Stimulated activated CD4-positive, alpha-beta T cell treated with anti-CD3 and anti-CD28 coated beads, Interleukin-4, amount 100 ng/mL, for 48 hours (primary cell): ENCODE measurements around the gene UGP2.
"Not testable (repeated sequence)": the region's sequence is repeated elsewhere in the genome, so short reads cannot be mapped to it uniquely, and the experiment has no call there.

Source experiments
- DNase-seq, 2 donors: peaks; one replicate each; pipeline ENCODE4 v3.0.0-alpha.2; 2020; ENCODE audit warnings: low read depth in 2 of 2

UGP2 gene

GRCh38 chr2:63893163-63893562 is 51.5 kb downstream of the UGP2 start:
- no peak for DNase-seq

- no peak for DNase-seq
These were observed 52.5 kb downstream of the UGP2 start for GRCh38 chr2:63894167-63894566.

- no peak for DNase-seq
These were observed 57.1 kb downstream of the UGP2 start for GRCh38 chr2:63898839-63899238.

- no peak for DNase-seq
These were observed 57.9 kb downstream of the UGP2 start for GRCh38 chr2:63899639-63900038.

- no peak for DNase-seq
These were observed 60.5 kb downstream of the UGP2 start for GRCh38 chr2:63902149-63902548.

- DNase-seq: no peak
These were observed 61.3 kb downstream of the UGP2 start for GRCh38 chr2:63903003-63903402.

GRCh38 chr2:63914311-63914710 is 72.6 kb downstream of the UGP2 start:
- DNase-seq: no peak

GRCh38 chr2:63926815-63927214 is 85.1 kb downstream of the UGP2 start:
- no peak for DNase-seq

- not testable (repeated sequence) for DNase-seq
These were observed 90.4 kb downstream of the UGP2 start for GRCh38 chr2:63932104-63932503.
